B cell (primary cell): ENCODE measurements around the gene ZNF3.

Source experiments
- CTCF ChIP-seq: fragments of 200-600 bp; IDR thresholded peaks from one replicate; pipeline ENCODE4 v1.8.0; 2022; ENCODE audit warnings: antibody characterized with exemption, mild to moderate bottlenecking
- EZH2 ChIP-seq: IDR thresholded peaks from 2 replicates; pipeline ENCODE4 v1.6.1; 2012; ENCODE audit warnings: borderline replicate concordance, low read depth, mild to moderate bottlenecking, moderate library complexity, low read length; ENCODE audit not compliant: insufficient read depth, poor library complexity, severe bottlenecking

- TF ChIP-seq CTCF = no peak
- TF ChIP-seq EZH2 = no peak
Observed at GRCh38 chr7:100088095-100088620, 6.6 kb upstream of the ZNF3 start.
